ENCODE data around the gene PTGIS.

The PTGIS gene

DNA sequence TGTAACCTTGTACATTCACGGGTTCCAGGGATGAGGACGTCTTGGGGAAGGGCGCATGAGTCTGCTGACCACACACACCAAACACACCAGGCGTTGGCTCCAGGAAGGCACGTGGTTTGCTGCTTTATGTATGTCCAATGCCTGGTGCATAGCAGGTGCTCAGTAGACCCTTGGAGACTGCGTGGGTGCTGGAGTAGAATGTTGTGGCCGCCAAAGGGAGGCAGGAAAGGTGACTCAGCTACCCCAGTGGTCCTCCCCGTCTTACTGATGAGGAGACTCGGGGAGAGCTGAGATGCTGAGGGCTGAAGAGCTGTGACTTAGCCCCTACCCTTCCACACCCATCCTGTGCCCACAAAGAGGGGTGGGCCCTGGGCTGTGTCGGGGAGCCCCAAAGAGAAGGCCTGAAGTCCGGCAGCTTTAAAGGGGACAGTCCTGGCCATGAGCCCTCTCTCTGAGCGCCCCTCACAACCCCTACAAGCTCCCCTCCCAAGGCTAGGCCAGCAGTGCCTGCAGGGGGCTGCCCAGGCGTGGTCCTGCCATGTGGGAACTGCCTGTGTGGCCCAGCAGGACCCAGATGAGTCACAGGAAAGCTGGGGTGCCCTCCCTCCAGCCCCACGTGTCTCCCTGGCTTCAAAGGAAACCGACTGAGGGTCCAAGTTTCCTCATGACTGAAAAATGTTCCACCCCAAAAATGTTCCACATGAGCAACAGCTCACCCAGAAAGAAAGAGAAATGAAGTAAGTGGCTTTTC is 28.0 kb upstream of the PTGIS start:
- no peak for DNase-seq (ENCODE audit: low spot score)

DNA sequence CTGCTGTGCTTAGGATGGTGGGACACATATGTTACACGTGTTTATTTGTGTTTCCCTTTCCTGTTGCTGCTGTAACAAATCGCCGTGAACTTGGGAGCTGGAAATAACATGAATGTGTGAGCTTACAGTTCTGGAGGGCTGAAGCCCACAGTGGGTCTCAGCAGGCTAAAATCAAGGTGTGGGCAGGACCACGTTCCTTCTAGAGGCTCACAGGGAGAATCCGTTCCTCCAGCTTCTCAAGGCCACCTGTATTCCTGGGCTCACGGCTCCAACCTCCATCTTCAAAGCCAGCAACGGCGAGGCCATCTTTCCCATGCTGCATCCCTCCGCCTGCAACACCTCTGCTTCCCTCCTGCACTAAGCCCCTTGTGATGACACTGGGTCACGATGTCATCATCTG is 27.4 kb upstream of the PTGIS start:
- no peak for DNase-seq (ENCODE audit: low spot score)

DNA sequence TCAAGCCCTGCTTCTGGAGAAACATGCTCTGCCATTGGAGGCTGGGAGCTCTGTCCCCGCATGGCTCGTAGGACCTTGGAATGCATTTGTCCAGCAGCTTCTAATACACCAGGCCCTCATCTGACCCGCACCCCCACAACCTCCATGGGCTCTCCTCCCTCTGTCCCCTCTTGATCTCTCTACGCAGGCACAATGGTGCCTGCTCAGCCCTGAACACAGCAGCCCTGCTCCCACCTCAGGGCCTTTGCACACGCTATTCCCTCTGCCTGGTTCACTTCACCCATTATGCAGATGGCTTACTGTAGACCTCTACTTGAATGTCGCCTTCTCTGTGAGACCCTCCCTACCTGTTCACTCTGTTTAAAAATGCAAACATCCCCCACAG is 27.0 kb upstream of the PTGIS start:
- DNase-seq (ENCODE audit: low spot score) = no peak

DNA sequence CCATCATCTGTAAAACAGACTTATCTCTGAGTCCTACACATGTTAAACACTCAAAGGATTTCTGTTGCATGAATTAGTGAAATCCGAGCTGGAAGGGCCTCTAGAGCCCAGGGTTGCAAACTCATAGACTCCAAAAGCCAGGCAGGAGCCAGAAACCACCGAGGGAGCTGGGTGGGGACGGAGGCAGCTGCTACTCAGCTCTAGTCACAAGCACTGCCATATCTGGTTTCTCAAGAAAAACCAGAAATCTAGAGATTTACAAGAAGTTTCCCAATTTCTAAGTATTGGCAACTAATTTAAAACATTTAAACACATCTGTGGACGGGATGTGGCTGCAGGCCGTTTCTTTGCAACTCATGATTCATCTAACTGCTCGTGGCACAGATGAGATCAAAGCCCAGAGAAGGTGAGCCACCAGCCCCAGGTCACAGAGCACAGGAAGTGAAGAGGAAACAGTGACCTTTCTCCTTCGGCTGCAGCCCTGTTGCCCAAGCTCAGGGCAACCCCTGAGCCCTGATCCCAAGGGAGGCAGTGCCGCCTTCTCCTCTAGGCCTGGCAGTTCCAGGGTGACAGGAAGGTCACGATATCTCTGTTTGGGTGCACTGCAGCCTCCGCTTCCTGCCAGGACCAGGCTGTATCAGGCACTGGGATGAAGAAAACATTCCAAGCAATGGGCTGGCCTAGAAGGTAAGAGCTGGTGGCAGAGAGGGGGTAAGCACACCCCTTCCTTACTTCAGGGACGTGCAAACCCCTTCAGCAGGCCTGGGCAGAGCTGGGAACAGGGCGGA is 26.4 kb upstream of the PTGIS start:
- DNase-seq (ENCODE audit: low spot score) = peak; percentile 30

DNA sequence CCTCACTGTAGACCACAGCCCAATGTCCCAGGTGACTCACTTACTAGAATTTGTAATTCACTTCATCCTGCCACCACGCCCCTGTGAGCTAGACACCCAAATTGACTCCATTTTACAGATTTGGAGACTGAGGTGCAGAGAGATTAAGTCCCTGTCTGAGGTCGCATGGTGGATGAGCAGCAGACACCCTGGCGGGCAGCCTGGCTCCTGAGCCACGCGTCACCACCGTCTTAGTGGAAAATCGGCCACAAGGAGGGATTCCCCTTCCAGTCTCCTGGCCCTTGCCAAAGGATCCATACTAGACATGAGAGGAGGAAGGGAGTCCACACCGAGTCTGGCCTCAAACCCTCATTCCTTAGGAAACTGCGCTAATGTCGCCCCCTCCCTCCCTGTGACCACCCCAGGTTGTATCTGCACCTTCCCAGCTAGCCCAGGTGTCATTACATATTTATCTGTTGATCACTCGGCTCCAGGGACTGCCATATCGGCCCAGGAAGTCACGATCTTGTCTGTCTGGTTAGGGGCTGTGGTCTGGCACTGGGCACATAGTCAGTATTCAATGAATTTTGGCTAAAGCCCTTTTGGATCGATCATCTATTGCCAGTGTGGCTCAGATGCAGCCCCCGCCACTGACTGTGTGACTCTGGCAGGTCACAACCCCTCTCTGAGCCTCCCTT is 25.7 kb upstream of the PTGIS start:
- DNase-seq (ENCODE audit: low spot score) = no peak

DNA sequence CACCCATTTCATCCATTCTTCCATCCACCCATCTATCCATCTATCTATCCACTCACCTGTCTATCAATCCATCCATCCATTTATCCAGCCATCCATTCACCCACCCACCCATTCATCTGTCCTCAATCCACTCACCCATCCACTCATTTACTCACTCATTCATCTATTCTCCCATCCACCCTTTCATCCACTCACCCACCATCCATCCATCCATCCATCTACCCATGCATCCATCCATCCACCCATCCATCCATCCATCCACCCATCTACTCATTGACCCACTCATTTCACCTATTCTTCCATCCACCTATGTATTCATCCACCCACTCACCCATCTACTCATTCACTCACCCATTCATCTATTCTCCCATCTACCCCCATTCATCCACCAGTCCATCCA is 24.2 kb upstream of the PTGIS start:
- no peak for DNase-seq (ENCODE audit: low spot score)

DNA sequence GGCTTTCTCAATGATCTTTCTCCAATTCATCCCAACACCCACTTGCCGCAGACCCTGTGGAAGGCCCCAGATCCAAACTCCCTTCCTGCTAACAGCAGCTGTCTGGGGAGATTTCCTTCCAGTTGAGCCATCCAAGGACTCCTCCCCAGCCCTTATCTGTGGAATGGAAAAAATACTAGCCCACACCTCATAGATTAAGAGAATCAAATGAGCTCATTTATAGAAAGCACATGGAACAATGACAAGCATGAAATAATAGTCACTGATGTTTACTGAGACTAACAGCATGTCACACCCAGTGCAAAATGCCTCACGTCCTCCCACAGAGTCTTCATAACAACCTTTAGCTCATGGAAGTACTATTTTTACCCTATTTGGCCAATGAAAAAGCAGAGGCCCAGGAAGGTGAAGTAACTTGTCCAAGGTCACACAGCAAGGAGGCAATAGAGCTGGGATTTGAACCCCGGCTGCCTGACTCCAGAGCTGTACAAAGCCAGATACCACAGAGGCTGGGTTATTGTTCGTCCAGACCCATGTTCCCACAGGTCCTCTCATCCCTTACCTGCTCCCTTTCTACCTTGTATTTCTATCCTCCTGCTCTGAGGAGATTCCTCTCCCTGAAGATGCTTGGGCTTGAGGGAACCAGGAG is 23.4 kb upstream of the PTGIS start:
- DNase-seq (ENCODE audit: low spot score) = no peak

GRCh38 chr20:49590163-49591017 is 22.5 kb upstream of the PTGIS start:
- no peak for DNase-seq (ENCODE audit: low spot score)

DNA sequence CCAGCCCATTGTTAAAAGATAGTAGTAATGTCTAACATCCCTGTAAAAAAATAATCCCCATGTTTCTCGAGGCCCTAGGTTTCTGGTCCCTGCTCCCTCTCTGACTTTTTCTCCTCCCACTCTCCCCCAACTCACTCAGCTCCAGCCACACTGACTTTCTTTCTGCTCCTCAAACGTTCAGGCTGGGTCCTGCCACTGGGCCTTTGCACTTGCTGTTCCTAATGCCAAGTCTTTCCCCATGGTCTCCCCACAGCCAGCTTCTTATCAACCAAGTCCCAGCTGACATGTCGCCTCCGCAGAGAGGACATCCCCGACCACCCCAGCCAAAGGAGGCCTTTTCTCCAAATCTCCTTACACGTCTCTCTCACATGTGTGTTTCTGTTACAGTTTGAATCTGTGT is 21.8 kb upstream of the PTGIS start:
- no peak for DNase-seq (ENCODE audit: low spot score)

- no peak for DNase-seq (ENCODE audit: low spot score)
Observed at GRCh38 chr20:49587111-49587570, 19.2 kb upstream of the PTGIS start.

GRCh38 chr20:49585585-49586245 is 17.8 kb upstream of the PTGIS start:
- DNase-seq (ENCODE audit: low spot score) = no peak

DNA sequence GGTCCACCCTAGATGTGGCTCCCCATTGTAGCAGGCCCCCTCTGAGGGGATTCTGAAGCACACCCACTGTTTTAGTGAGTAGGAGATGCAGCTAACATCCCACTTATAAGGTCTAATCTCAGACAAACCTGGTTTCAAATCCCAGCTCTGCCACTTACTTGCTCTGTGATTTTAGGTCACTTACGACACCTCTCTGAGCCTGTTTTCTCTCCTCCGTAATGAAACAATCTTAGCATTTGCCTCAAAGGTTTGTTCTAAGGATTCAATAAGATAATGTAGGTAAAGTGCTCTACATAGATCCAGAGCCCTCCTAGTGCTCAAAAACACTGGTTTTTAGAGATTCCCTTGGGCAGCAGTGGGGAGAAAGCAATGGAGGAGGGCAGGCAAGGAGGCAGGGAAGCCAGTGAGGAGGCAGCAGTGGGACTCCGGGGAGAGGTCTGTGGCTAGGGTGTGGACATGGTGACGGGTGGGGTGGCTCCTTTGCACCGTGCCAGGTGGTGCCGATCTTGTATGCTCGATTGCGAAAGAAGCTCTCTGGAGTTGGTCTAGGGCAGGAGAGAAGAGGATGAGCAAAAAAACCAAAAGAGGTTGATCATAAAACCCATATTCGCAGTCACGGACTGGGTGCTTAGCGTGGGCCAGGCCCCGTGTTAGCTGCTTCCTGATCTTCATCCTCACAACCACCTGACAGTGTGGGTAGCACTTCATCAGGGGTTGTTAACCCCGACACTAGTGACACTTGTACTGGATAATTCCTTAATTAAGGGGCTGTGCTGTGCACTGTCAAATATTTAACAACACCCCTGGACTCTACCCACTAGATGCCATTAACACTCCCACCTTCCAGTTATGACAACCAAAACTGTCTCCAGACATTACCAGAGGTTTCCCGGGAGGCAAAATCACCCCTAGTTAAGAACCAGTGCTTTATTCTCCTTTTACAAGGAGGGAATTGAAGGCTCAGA is 16.8 kb upstream of the PTGIS start:
- no peak for DNase-seq (ENCODE audit: low spot score)

DNA sequence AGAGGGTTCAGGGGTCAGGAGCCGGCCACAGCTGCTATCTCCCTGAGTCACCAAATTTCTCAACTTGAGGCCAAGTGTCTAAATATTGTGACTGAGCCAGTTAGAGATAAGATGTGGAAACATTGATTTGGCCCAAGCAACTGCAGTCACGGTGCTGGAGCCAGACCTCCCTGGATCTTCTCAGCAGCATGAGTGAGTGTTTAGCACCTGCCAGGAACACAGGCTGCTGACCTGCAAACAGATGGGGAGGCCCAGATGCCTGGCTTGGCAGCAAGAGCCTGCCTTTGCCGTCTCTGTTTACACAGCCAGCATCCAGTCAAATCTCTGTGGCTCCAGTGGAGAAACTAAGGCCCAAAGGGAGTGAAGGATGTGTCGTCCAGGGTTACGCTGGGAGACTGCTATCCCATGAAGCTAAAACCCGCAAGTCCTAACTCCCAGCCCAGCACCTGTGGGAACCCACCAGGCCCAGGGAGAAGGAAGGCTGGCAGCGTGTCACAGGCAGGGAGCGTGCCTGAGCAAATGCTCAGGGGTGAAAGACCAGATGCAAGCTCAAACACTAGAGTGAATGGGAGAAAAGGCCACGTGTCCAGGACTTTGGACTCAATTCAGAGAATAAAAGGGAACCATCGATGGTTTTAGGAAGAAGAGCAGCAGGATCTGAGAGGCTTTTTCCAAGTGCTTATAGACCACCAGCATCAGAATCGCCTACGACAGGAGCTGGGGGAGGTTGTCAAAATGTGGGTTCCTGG is 15.9 kb upstream of the PTGIS start:
- DNase-seq (ENCODE audit: low spot score) = no peak

- no peak for DNase-seq (ENCODE audit: low spot score)
Observed at GRCh38 chr20:49583343-49583668, 15.4 kb upstream of the PTGIS start.

DNA sequence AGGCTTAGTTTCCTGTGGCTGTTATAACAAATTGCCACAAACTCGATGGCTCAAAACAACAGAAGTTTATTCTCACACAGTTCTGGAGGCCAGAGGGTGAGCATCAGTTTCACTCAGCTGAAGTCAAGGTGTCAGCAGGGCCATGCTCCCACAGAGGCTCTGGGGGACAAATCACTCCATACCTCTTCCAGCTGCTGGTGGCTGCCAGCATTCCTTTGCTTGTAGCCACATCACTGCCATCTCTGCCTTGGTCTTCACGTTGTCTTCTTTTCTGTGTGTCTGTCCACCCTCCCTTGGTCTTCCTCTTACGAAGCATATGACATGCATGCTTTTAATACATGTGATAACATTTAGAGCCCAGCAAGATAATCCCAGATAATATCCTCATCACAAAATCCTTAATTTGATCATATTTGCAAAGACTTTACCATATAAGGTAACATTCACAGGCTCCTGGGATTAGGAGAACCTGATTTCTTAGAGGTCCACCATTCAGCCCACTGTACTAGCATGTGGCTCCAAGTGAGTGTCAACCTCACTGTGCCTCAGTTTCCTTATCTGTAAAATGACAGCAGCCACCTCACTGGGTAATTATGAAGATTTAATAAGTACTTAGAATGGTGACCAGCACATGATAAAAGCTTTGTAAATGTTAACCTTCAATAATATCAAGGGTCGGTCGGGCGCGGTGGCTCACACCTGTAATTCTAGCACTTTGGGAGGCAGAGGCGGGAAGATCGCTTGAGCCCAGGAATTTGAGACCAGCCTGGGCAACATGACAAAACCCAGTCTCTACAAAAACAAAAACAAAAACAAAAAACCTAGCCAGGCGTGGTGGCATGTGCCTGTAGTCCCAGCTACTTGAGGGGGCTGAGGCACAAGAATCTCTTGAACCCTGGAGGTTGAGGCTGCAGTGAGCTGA is 14.7 kb upstream of the PTGIS start:
- DNase-seq (ENCODE audit: low spot score) = no peak

DNA sequence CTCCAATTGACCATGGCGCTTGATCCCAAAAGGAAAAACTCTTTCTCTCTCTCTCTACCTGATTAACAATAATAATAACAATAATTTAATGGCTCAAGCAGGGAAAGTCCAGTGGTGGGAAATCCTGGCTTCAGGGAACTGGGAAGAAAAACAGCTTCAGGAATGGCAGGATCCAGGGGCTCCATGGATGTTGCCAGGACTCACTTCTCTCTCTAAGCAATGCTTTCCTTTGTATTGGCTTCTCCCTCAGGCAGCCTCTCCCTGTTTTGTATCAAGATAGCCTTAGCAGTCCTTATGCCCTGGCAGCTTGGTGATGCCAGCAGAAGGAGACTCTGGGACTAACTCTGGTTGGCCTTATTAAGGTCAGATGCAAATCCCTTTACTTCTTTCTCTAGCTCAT is 13.5 kb upstream of the PTGIS start:
- DNase-seq (ENCODE audit: low spot score) = no peak

GRCh38 chr20:49580813-49581174 is 12.9 kb upstream of the PTGIS start:
- no peak for DNase-seq (ENCODE audit: low spot score)

Data from CD4-positive, alpha-beta T cell treated with Interleukin-6 at 100 ng/mL for 8 hours (primary cell).